ENCODE measurements around the gene MDN1. TPM values are rescaled to one million over a fixed set of nuclear protein-coding genes. Genes with fewer than 3 reads are reported as not detected.

The MDN1 gene
- total and polyA plus RNA-seq, 2 of the 13 experiments (the other 11 are each of a cell fraction or from before 2014, with no cell fraction given), result 18.8 to 52.9 TPM

Small RNAs within 50 kb of the gene (small RNA-seq; reads per million reads assigned to genes)
- gene DNAJC19P6 (ENCODE audit: insufficient read depth in 2 of 3, insufficient read length in 3 of 3, low read depth in 2 of 3, low replicate concordance in 1 of 3) (0 reads per million in 3 experiments), gene RF00019 (ENCODE audit: insufficient read depth in 2 of 3, insufficient read length in 3 of 3, low read depth in 2 of 3, low replicate concordance in 1 of 3) (0 reads per million in 3 experiments)

Other genes starting within 250 kb of the MDN1 start
- gene LYRM2, start 181.0 kb downstream of the MDN1 start, total RNA-seq (2016; rRNA removed; fragmentation: Illumina TruSeq; extraction: Trizol), result 32.6 and 49.5 TPM in 2 replicates
- 13.8 and 17.8 TPM in 2 replicates for gene LYRM2, start 181.0 kb downstream of the MDN1 start, polyA plus RNA-seq (2011; rRNA removed)
- 13.5 and 26.0 TPM in 2 replicates for gene CASP8AP2, start 10.1 kb upstream of the MDN1 start, total RNA-seq (2016; rRNA removed; fragmentation: Illumina TruSeq; extraction: Trizol)
- gene CASP8AP2, start 10.1 kb upstream of the MDN1 start, polyA plus RNA-seq (2011; rRNA removed), result 3.1 and 5.7 TPM in 2 replicates
- not detected in 2 replicates for gene GJA10, start 74.7 kb upstream of the MDN1 start, total RNA-seq (2016; rRNA removed; fragmentation: Illumina TruSeq; extraction: Trizol)
- gene GJA10, start 74.7 kb upstream of the MDN1 start, polyA plus RNA-seq (2011; rRNA removed), result not detected in 2 replicates

All from HepG2 (cell line).